ENCODE results near the gene TIMELESS.
"Not testable (repeated sequence)": the region's sequence is repeated elsewhere in the genome, so short reads cannot be mapped to it uniquely, and the experiment has no call there.

TIMELESS gene

GRCh38 chr12:56404227-56404626, 45.0 kb downstream of the TIMELESS start:
- DNase-seq: not testable (repeated sequence)

- not testable (repeated sequence) for DNase-seq
Measured at GRCh38 chr12:56401612-56402011, 47.6 kb downstream of the TIMELESS start.

GRCh38 chr12:56401125-56401524, 48.1 kb downstream of the TIMELESS start:
- DNase-seq: not testable (repeated sequence)

- not testable (repeated sequence) for DNase-seq
Measured at GRCh38 chr12:56399466-56399865, 49.8 kb downstream of the TIMELESS start.

- DNase-seq: no peak
Measured at GRCh38 chr12:56398324-56398723, 50.9 kb downstream of the TIMELESS start.

GRCh38 chr12:56392331-56392730, 56.9 kb downstream of the TIMELESS start:
- no peak for DNase-seq

- DNase-seq: no peak
Measured at GRCh38 chr12:56391721-56392120, 57.5 kb downstream of the TIMELESS start.

- no peak for DNase-seq
Measured at GRCh38 chr12:56389412-56389811, 59.8 kb downstream of the TIMELESS start.

- DNase-seq: no peak
Measured at GRCh38 chr12:56387152-56387736, 62.0 kb downstream of the TIMELESS start.

GRCh38 chr12:56385873-56386272, 63.4 kb downstream of the TIMELESS start:
- no peak for DNase-seq

GRCh38 chr12:56382611-56383010, 66.6 kb downstream of the TIMELESS start:
- DNase-seq: no peak

- no peak for DNase-seq
Measured at GRCh38 chr12:56377989-56378316, 71.3 kb downstream of the TIMELESS start.

- no peak for DNase-seq
Measured at GRCh38 chr12:56377310-56377988, 71.8 kb downstream of the TIMELESS start.

- no peak for DNase-seq
Measured at GRCh38 chr12:56375598-56376434, 73.4 kb downstream of the TIMELESS start.

GRCh38 chr12:56374726-56375597, 74.3 kb downstream of the TIMELESS start:
- no peak for DNase-seq

- no peak for DNase-seq
Measured at GRCh38 chr12:56373515-56373914, 75.7 kb downstream of the TIMELESS start.

- no peak for DNase-seq
Measured at GRCh38 chr12:56366948-56367347, 82.3 kb downstream of the TIMELESS start.

Data from activated CD4-positive, alpha-beta T cell treated with anti-CD3 and anti-CD28 coated beads for 1 hour (primary cell).